GM12874 (cell line): ENCODE measurements around the gene PKHD1.

Experiments
- CTCF ChIP-seq: IDR thresholded peaks from 2 replicates; pipeline ENCODE4 v1.5.1; 2011; ENCODE audit warnings: low read depth, mild to moderate bottlenecking, control low read depth, low read length, moderate library complexity; ENCODE audit not compliant: insufficient read depth

Gene PKHD1

GRCh38 chr6:51844336-51844735, 243.1 kb downstream of the PKHD1 start:
- TF ChIP-seq CTCF, result no peak

- TF ChIP-seq CTCF, result no peak
These were observed 243.9 kb downstream of the PKHD1 start for GRCh38 chr6:51843456-51844056.

- TF ChIP-seq CTCF, result no peak
These were observed 244.5 kb downstream of the PKHD1 start for GRCh38 chr6:51842804-51843378.

- TF ChIP-seq CTCF, result no peak
These were observed 245.2 kb downstream of the PKHD1 start for GRCh38 chr6:51842061-51842803.

GRCh38 chr6:51841626-51842025, 245.8 kb downstream of the PKHD1 start:
- no peak for TF ChIP-seq CTCF

- TF ChIP-seq CTCF, result no peak
These were observed 247.6 kb downstream of the PKHD1 start for GRCh38 chr6:51839726-51840374.

- TF ChIP-seq CTCF, result no peak
These were observed 256.7 kb downstream of the PKHD1 start for GRCh38 chr6:51830666-51831065.
